ENCODE results near the gene ARID1A. TPM values are rescaled to one million over a fixed set of nuclear protein-coding genes. Genes with fewer than 3 reads are reported as not detected.
A peak's percentile ranks its signal among the peaks of the same experiment; 100 is the strongest.

Gene ARID1A
- total RNA-seq, 4 donors from 2014 or later = 44.1 to 97.3 (median 78.4) TPM

- H3K27me3 ChIP-seq = no peaks in the 10 kb centered on the region
- intact Hi-C loops (cut with DNase I) = no loop called here
- no peaks in the 10 kb centered on the region for H3K9me3 ChIP-seq
- peak overlapping the region in 2 of 3 donors; percentile 27 to 71 for H3K27ac ChIP-seq
- peaks cover 12 to 53% of the 10 kb centered on the region in 2 donors for H3K4me1 ChIP-seq
- H3K36me3 ChIP-seq = peaks cover 0 to 2% of the 10 kb centered on the region in 2 donors
- H3K4me3 ChIP-seq (replicated peaks in 1 of 3) = no peak overlapping the region
- DNase-seq = no peak
- WGBS, 2 donors = 85 to 88% methylated on average over 5 of the region's 5 CpGs
- TF ChIP-seq POLR2A (IDR thresholded peaks at IDR 0.05) (no peak), CTCF (IDR thresholded peaks at IDR 0.05) (no peak)
These were observed 51.2 kb downstream of the ARID1A start for GRCh38 chr1:26747048-26747447.

GRCh38 chr1:26748351-26748750, 52.5 kb downstream of the ARID1A start:
- Histone ChIP-seq H3K36me3 (no peaks in the 10 kb centered on the region), H3K27ac (peak overlapping the region in 1 of 3 donors; percentile 17), H3K27me3 (no peaks in the 10 kb centered on the region), H3K4me1 (peaks cover 12 to 64% of the 10 kb centered on the region in 2 donors), H3K4me3 (replicated peaks in 1 of 3) (no peak overlapping the region), H3K9me3 (no peaks in the 10 kb centered on the region)
- TF ChIP-seq POLR2A (IDR thresholded peaks at IDR 0.05) (no peak), CTCF (IDR thresholded peaks at IDR 0.05) (no peak)
- DNase-seq = no peak
- intact Hi-C loops (cut with DNase I) = no loop called here
- WGBS, 2 donors = 79 to 100% methylated on average over 1 of the region's 1 CpG

- intact Hi-C loops (cut with DNase I) = no loop called here
- Histone ChIP-seq H3K4me1 (peaks cover 12 to 67% of the 10 kb centered on the region in 2 donors), H3K36me3 (no peaks in the 10 kb centered on the region), H3K27ac (no peak overlapping the region), H3K4me3 (replicated peaks in 1 of 3) (no peak overlapping the region), H3K27me3 (no peaks in the 10 kb centered on the region), H3K9me3 (no peaks in the 10 kb centered on the region)
- 62 to 75% methylated on average over 5 of the region's 5 CpGs for WGBS, 2 donors
- DNase-seq = peak in 1 of 2 donors; percentile 19
- TF ChIP-seq CTCF (IDR thresholded peaks at IDR 0.05) = no peak
- TF ChIP-seq POLR2A (IDR thresholded peaks at IDR 0.05) = no peak
These were observed 53.6 kb downstream of the ARID1A start for GRCh38 chr1:26749458-26749857.

- whole genome bisulfite sequencing, 2 donors = 79 to 100% methylated on average over 1 of the region's 1 CpG
- H3K9me3 ChIP-seq = no peaks in the 10 kb centered on the region
- peak overlapping the region in 1 of 3 donors; percentile 48 for H3K27ac ChIP-seq
- no peaks in the 10 kb centered on the region for H3K36me3 ChIP-seq
- H3K4me1 ChIP-seq = peaks cover 9 to 60% of the 10 kb centered on the region in 2 donors
- no peak overlapping the region for H3K4me3 ChIP-seq (replicated peaks in 1 of 3)
- TF ChIP-seq CTCF (IDR thresholded peaks at IDR 0.05) (no peak), POLR2A (IDR thresholded peaks at IDR 0.05) (no peak)
- intact Hi-C loops (cut with DNase I) = no loop called here
- DNase-seq = no peak
- no peaks in the 10 kb centered on the region for H3K27me3 ChIP-seq
These were observed 54.6 kb downstream of the ARID1A start for GRCh38 chr1:26750428-26750827.

- peak overlapping the region in 1 of 3 donors; percentile 10 for H3K27ac ChIP-seq
- H3K9me3 ChIP-seq = no peaks in the 10 kb centered on the region
- no peak for TF ChIP-seq CTCF (IDR thresholded peaks at IDR 0.05)
- no peak for TF ChIP-seq POLR2A (IDR thresholded peaks at IDR 0.05)
- intact Hi-C loops (cut with DNase I) = no loop called here
- no peak for DNase-seq
- H3K27me3 ChIP-seq = no peaks in the 10 kb centered on the region
- H3K4me1 ChIP-seq = peaks cover 0 to 45% of the 10 kb centered on the region in 2 donors
- H3K4me3 ChIP-seq (replicated peaks in 1 of 3) = no peak overlapping the region
- H3K36me3 ChIP-seq = peaks cover 0 to 3% of the 10 kb centered on the region in 2 donors
- WGBS, 2 donors = 78 to 90% methylated on average over 4 of the region's 4 CpGs
These were observed 56.7 kb downstream of the ARID1A start for GRCh38 chr1:26752519-26752918.

Measured in thyroid gland (tissue), 4 donors.